NCI-H187 (cell line): ENCODE measurements around the gene RPUSD2.

Source experiments
- DNase-seq, 2 experiments: peaks; one replicate each; lab custom pipeline; 2025; lab: John Stamatoyannopoulos, UW

Gene RPUSD2

GRCh38 chr15:40623361-40623760, 54.3 kb downstream of the RPUSD2 start:
- DNase-seq, result no peak
